GM12878 (cell line): ENCODE data around the gene KMT2E. TPM values are rescaled to one million over a fixed set of nuclear protein-coding genes. Genes with fewer than 3 reads are reported as not detected.

ENCODE experiments used
- ATF7 ChIP-seq: fragments of 450-650 bp; IDR thresholded peaks from 2 replicates; pipeline ENCODE4 v1.6.1; 2016; ENCODE audit warnings: low read depth, mild to moderate bottlenecking
- BACH1 ChIP-seq: fragments of 450-650 bp; IDR thresholded peaks from 2 replicates; pipeline ENCODE4 v1.6.1; 2017; ENCODE audit warnings: mild to moderate bottlenecking, borderline replicate concordance
- EZH2 ChIP-seq: IDR thresholded peaks from 2 replicates; pipeline ENCODE4 v1.6.1; 2012; ENCODE audit warnings: low read depth, mild to moderate bottlenecking, control low read depth, inconsistent platforms, low read length, borderline replicate concordance; ENCODE audit not compliant: control insufficient read depth
- JUND ChIP-seq: IDR thresholded peaks from 2 replicates; pipeline ENCODE4 v1.6.1; 2012; ENCODE audit warnings: low read depth, mild to moderate bottlenecking, low read length, improper control_type of control experiment, moderate library complexity
- KDM1A ChIP-seq: fragments of 200-600 bp; sonication (generic); IDR thresholded peaks from 2 replicates; pipeline ENCODE4 v1.6.1; 2016; ENCODE audit warnings: borderline replicate concordance
- MEF2B ChIP-seq: fragments of 450-650 bp; IDR thresholded peaks from 2 replicates; pipeline ENCODE4 v1.6.1; 2018; ENCODE audit warnings: mild to moderate bottlenecking, moderate library complexity; ENCODE audit not compliant: partially characterized antibody, poor library complexity, severe bottlenecking
- POLR2AphosphoS2 ChIP-seq: IDR thresholded peaks from 2 replicates; pipeline ENCODE4 v1.6.1; 2011; ENCODE audit warnings: low read depth, mild to moderate bottlenecking, low read length, improper control_type of control experiment, moderate library complexity
- SMARCA5 ChIP-seq: fragments of 450-650 bp; IDR thresholded peaks from 2 replicates; pipeline ENCODE4 v1.6.1; 2017; ENCODE audit warnings: mild to moderate bottlenecking
- SPI1 ChIP-seq: IDR thresholded peaks from 2 replicates; pipeline ENCODE4 v1.6.1; 2011; ENCODE audit warnings: low read depth, mild to moderate bottlenecking, low read length, moderate library complexity, borderline replicate concordance; ENCODE audit not compliant: insufficient read depth
- SRF ChIP-seq, 2 experiments: IDR thresholded peaks; 2 replicates each; pipeline ENCODE4 v1.6.1; 2011; ENCODE audit warnings: low read depth in 2 of 2, low read length in 2 of 2, mild to moderate bottlenecking in 1 of 2, moderate library complexity in 1 of 2
- TCF3 ChIP-seq: IDR thresholded peaks from 2 replicates; pipeline ENCODE4 v1.6.1; 2012; ENCODE audit warnings: low read depth, mild to moderate bottlenecking, low read length, borderline replicate concordance; ENCODE audit not compliant: insufficient read depth
- YBX1 ChIP-seq: fragments of 450-650 bp; IDR thresholded peaks from 2 replicates; pipeline ENCODE4 v1.6.1; 2016; ENCODE audit warnings: antibody characterized with exemption
- ZNF24 ChIP-seq: fragments of 450-650 bp; IDR thresholded peaks from 2 replicates; pipeline ENCODE4 v1.6.1; 2017; ENCODE audit warnings: antibody characterized with exemption, mild to moderate bottlenecking
- ZNF274 ChIP-seq: IDR thresholded peaks from one replicate; pipeline ENCODE4 v1.8.0; 2011; ENCODE audit not compliant: insufficient read length, insufficient read depth
- polyA plus RNA-seq, 11 experiments: library from polyadenylated mRNA; depleted of rRNA in 4 of 11; unstranded in 6 of 11; stranded (reverse) in 5 of 11; fragments of >200 nt; fragmentation: Nextera tagmentation in 4 of 11; fragmentation: Illumina TruSeq in 1 of 11; extraction: Ambion mirVana in 4 of 11; extraction: Trizol in 1 of 11; gene quantifications; 1 replicate in 1 of 11; 2 replicates in 10 of 11; pipeline versions ENCODE4 v1.2.1 to v1.2.3, GENCODE V29; 2011 to 2016; ENCODE audit warnings: inconsistent platforms in 2 of 11, missing spikeins in 2 of 11, low read depth in 1 of 11
- total RNA-seq, 4 experiments: library from RNA; depleted of rRNA in 3 of 4; stranded (reverse); fragments of >200 nt in 3 of 4; fragmentation: Illumina TruSeq in 1 of 4; extraction: Trizol in 1 of 4; gene quantifications; 2 replicates each; pipeline versions ENCODE4 v1.2.1 to v1.2.3, GENCODE V29; 2013 to 2021
- TF ChIP-seq, protein P1 (sequence below): IDR thresholded peaks from 2 replicates; pipeline ENCODE4 v1.6.1; 2011; ENCODE audit warnings: low read depth, low read length, improper control_type of control experiment, borderline replicate concordance
- TF ChIP-seq, protein P2 (sequence below): IDR thresholded peaks from 2 replicates; pipeline ENCODE4 v1.6.1; 2011; ENCODE audit warnings: low read depth, mild to moderate bottlenecking, low read length, moderate library complexity, borderline replicate concordance; ENCODE audit errors: extremely low read depth
- TF ChIP-seq, protein P3 (sequence below), 3 experiments: IDR thresholded peaks in 2 of 3; conservative IDR thresholded peaks in 1 of 3; 2 replicates each; pipeline ENCODE4 v1.5.1; 2011; ENCODE audit warnings: low read depth in 3 of 3, low read length in 3 of 3, mild to moderate bottlenecking in 3 of 3, control low read depth in 2 of 3, moderate library complexity in 2 of 3, inconsistent platforms in 1 of 3, mixed read lengths in 1 of 3; ENCODE audit not compliant: control insufficient read depth in 2 of 3, insufficient read depth in 1 of 3; ENCODE audit errors: extremely low read depth in 1 of 3
- TF ChIP-seq, protein P4 (sequence below): fragments of 450-650 bp; formaldehyde crosslinking; IDR thresholded peaks from 2 replicates; pipeline ENCODE4 v1.4.0; 2020; ENCODE audit warnings: mild to moderate bottlenecking, moderate library complexity
- TF ChIP-seq, protein P5 (sequence below): IDR thresholded peaks from 2 replicates; pipeline ENCODE4 v1.6.1; 2011; ENCODE audit warnings: borderline replicate concordance, low read depth, mild to moderate bottlenecking, moderate library complexity, low read length; ENCODE audit not compliant: insufficient read depth, poor library complexity, severe bottlenecking

The KMT2E gene
- total and polyA plus RNA-seq, 10 of the 15 experiments (the other 5 are each of a cell fraction or from before 2014, with no cell fraction given): 13.2 to 68.1 (median 34.1) TPM

DNA sequence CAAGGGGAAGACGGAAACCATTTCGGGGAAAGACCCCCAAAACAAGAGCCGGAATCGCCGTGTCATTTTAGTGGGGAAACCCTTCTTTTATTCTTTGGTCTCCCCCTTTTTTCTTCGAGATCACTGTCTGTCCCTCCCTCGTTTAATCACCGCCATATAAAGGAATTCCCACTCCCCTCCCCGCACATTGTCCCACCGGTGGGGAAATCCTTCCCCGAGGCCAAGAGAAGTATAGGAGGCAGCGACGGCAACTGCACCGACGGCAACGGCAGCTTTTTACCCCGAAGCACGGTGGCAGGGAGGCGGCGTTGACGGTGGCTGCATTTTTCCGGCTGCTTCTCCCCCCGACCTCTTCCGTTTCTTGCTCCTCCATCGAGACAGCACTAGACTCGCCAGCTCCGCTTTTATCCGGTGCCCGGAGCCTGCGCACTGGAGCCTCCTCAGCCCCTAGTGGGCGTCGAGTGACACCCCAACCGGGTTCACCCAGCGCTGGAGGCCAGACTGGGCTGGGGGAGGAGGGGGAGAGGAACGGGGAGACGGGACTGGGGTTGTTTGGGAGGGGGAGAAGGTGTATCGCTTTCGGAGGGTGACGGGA lies 687 bp upstream of the KMT2E start (continued):
- TF ChIP-seq BACH1: no peak; the same call in 1 of the 2 replicates
- TF ChIP-seq YBX1: no peak
- TF ChIP-seq, protein P1, sequence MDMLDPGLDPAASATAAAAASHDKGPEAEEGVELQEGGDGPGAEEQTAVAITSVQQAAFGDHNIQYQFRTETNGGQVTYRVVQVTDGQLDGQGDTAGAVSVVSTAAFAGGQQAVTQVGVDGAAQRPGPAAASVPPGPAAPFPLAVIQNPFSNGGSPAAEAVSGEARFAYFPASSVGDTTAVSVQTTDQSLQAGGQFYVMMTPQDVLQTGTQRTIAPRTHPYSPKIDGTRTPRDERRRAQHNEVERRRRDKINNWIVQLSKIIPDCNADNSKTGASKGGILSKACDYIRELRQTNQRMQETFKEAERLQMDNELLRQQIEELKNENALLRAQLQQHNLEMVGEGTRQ: no peak
- TF ChIP-seq TCF3: peak; percentile 82; the same call in 1 of the 2 replicates
- TF ChIP-seq KDM1A: no peak
- no peak for TF ChIP-seq ZNF274
- peak; percentile 86; the same call in 1 of the 2 replicates for TF ChIP-seq POLR2AphosphoS2
- peak; percentile 62 for TF ChIP-seq MEF2B
- TF ChIP-seq JUND: no peak
- TF ChIP-seq, protein P2, sequence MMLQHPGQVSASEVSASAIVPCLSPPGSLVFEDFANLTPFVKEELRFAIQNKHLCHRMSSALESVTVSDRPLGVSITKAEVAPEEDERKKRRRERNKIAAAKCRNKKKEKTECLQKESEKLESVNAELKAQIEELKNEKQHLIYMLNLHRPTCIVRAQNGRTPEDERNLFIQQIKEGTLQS: no peak
- peak; percentile 66; the same call in 1 of the 2 replicates for TF ChIP-seq ZNF24
- no peak for TF ChIP-seq ATF7
- TF ChIP-seq SRF (IDR thresholded peaks at IDR 0.05; ENCODE audit: low read depth in 2 of 2, low read length in 2 of 2): no peak
- TF ChIP-seq EZH2: no peak
- TF ChIP-seq, protein P3, sequence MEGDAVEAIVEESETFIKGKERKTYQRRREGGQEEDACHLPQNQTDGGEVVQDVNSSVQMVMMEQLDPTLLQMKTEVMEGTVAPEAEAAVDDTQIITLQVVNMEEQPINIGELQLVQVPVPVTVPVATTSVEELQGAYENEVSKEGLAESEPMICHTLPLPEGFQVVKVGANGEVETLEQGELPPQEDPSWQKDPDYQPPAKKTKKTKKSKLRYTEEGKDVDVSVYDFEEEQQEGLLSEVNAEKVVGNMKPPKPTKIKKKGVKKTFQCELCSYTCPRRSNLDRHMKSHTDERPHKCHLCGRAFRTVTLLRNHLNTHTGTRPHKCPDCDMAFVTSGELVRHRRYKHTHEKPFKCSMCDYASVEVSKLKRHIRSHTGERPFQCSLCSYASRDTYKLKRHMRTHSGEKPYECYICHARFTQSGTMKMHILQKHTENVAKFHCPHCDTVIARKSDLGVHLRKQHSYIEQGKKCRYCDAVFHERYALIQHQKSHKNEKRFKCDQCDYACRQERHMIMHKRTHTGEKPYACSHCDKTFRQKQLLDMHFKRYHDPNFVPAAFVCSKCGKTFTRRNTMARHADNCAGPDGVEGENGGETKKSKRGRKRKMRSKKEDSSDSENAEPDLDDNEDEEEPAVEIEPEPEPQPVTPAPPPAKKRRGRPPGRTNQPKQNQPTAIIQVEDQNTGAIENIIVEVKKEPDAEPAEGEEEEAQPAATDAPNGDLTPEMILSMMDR (IDR thresholded peaks at IDR 0.05 in 2 of 3, conservative IDR thresholded peaks at IDR 0.05 in 1 of 3; ENCODE audit: control insufficient read depth in 2 of 3, extremely low read depth in 1 of 3, insufficient read depth in 1 of 3, low read depth in 3 of 3, low read length in 3 of 3): peak; percentile 45 to 69 (median 67)
- TF ChIP-seq, protein P4, sequence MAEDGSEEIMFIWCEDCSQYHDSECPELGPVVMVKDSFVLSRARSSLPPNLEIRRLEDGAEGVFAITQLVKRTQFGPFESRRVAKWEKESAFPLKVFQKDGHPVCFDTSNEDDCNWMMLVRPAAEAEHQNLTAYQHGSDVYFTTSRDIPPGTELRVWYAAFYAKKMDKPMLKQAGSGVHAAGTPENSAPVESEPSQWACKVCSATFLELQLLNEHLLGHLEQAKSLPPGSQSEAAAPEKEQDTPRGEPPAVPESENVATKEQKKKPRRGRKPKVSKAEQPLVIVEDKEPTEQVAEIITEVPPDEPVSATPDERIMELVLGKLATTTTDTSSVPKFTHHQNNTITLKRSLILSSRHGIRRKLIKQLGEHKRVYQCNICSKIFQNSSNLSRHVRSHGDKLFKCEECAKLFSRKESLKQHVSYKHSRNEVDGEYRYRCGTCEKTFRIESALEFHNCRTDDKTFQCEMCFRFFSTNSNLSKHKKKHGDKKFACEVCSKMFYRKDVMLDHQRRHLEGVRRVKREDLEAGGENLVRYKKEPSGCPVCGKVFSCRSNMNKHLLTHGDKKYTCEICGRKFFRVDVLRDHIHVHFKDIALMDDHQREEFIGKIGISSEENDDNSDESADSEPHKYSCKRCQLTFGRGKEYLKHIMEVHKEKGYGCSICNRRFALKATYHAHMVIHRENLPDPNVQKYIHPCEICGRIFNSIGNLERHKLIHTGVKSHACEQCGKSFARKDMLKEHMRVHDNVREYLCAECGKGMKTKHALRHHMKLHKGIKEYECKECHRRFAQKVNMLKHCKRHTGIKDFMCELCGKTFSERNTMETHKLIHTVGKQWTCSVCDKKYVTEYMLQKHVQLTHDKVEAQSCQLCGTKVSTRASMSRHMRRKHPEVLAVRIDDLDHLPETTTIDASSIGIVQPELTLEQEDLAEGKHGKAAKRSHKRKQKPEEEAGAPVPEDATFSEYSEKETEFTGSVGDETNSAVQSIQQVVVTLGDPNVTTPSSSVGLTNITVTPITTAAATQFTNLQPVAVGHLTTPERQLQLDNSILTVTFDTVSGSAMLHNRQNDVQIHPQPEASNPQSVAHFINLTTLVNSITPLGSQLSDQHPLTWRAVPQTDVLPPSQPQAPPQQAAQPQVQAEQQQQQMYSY (CRISPR knock-in tag): no peak; the same call in 1 of the 2 replicates
- no peak for TF ChIP-seq SPI1
- TF ChIP-seq, protein P5, sequence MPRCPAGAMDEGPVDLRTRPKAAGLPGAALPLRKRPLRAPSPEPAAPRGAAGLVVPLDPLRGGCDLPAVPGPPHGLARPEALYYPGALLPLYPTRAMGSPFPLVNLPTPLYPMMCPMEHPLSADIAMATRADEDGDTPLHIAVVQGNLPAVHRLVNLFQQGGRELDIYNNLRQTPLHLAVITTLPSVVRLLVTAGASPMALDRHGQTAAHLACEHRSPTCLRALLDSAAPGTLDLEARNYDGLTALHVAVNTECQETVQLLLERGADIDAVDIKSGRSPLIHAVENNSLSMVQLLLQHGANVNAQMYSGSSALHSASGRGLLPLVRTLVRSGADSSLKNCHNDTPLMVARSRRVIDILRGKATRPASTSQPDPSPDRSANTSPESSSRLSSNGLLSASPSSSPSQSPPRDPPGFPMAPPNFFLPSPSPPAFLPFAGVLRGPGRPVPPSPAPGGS: peak; percentile 1
- TF ChIP-seq SMARCA5: peak; percentile 91
